ENCODE measurements around the gene GRIN2A.

DNA sequence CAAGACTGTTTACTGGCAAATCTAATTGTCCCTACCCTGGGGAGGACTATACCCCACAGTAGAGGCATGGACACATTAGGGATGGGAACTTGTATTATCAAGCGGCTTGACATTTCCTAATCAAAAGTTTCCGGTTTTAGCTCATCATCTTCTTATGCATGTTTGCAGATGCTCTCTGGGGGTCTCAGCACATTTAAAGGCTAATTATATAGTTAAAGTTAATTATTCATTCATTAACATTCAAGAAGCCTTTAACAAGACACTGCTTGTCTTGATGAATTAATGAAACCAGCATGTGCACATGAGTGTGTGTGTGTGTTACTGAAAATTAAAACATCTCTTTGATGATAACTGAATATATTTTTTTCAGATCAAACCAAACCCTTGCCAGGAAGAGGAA is 377.1 kb downstream of the GRIN2A start:
- TF ChIP-seq ZNF70 (CRISPR knock-in tag; IDR thresholded peaks at IDR 0.05) (no peak), RARB (CRISPR knock-in tag; IDR thresholded peaks at IDR 0.05) (no peak), ZNF565 (CRISPR knock-in tag; conservative IDR thresholded peaks at IDR 0.05; ENCODE audit: low read depth) (no peak), OSR1 (CRISPR knock-in tag; IDR thresholded peaks at IDR 0.05) (no peak)

Measured in SK-N-SH treated with all-trans-retinoic acid at 6 μM for 48 hours (cell line).